K562 (cell line): Measurements from ENCODE around the gene MED29. TPM values are rescaled to one million over a fixed set of nuclear protein-coding genes. Genes with fewer than 3 reads are reported as not detected.

ENCODE experiments used
- E2F5 ChIP-seq: sonication (generic); formaldehyde crosslinking; IDR thresholded peaks from 2 replicates; pipeline ENCODE4 v1.8.0; 2022; ENCODE audit warnings: mild to moderate bottlenecking, missing genetic modification reagents
- FOXJ3 ChIP-seq: sonication (generic); formaldehyde crosslinking; IDR thresholded peaks from 2 replicates; pipeline ENCODE4 v1.4.0; 2020; ENCODE audit warnings: mild to moderate bottlenecking, missing genetic modification reagents
- HDAC2 ChIP-seq: fragments of 450-650 bp; IDR thresholded peaks from 2 replicates; pipeline ENCODE4 v1.6.1; 2016; ENCODE audit warnings: mild to moderate bottlenecking
- KDM5B ChIP-seq: fragments of 200-600 bp; sonication (generic); IDR thresholded peaks from 2 replicates; pipeline ENCODE4 v1.6.1; 2012; ENCODE audit warnings: low read depth, mild to moderate bottlenecking, moderate library complexity, low read length, control low read depth, inconsistent platforms; ENCODE audit not compliant: insufficient replicate concordance
- MCM3 ChIP-seq: fragments of 450-650 bp; IDR thresholded peaks from 2 replicates; pipeline ENCODE4 v1.6.1; 2016
- PHTF2 ChIP-seq: fragments of 250-450 bp; sonication (Bioruptor Pico); IDR thresholded peaks from 2 replicates; pipeline ENCODE4 v1.5.0; 2021; ENCODE audit warnings: mild to moderate bottlenecking
- RHOXF2B ChIP-seq: fragments of 250-450 bp; sonication (Bioruptor Pico); conservative IDR thresholded peaks from 2 replicates; pipeline ENCODE4 v1.5.1; 2021
- THRB ChIP-seq: fragments of 450-650 bp; formaldehyde crosslinking; conservative IDR thresholded peaks from 2 replicates; pipeline ENCODE4 v1.4.0; 2022; ENCODE audit warnings: mild to moderate bottlenecking, missing genetic modification characterization
- ZBTB49 ChIP-seq: sonication (generic); formaldehyde crosslinking; IDR thresholded peaks from 2 replicates; pipeline ENCODE4 v1.8.0; 2022; ENCODE audit warnings: missing genetic modification reagents, mild to moderate bottlenecking, borderline replicate concordance
- ZNF263 ChIP-seq: sonication (generic); formaldehyde crosslinking; IDR thresholded peaks from 2 replicates; pipeline ENCODE4 v1.8.0; 2022; ENCODE audit warnings: mild to moderate bottlenecking, missing genetic modification reagents, borderline replicate concordance
- ZNF318 ChIP-seq, 2 experiments: fragments of 450-650 bp; IDR thresholded peaks; 2 replicates each; pipeline ENCODE4 v1.6.1; 2016; ENCODE audit warnings: mild to moderate bottlenecking in 2 of 2, borderline replicate concordance in 1 of 2, low read depth in 1 of 2, moderate library complexity in 1 of 2
- ZNF449 ChIP-seq: fragments of 250-450 bp; sonication (Bioruptor Pico); IDR thresholded peaks from 2 replicates; pipeline ENCODE4 v1.8.0; 2022; ENCODE audit warnings: moderate library complexity, mild to moderate bottlenecking, inconsistent platforms
- polyA plus RNA-seq, 8 experiments: library from polyadenylated mRNA; depleted of rRNA in 4 of 8; stranded (reverse) in 5 of 8; unstranded in 3 of 8; fragments of >200 nt; fragmentation: Nextera tagmentation in 2 of 8; fragmentation: Illumina TruSeq in 1 of 8; extraction: Ambion mirVana in 2 of 8; extraction: Trizol in 1 of 8; gene quantifications; 2 replicates each; pipeline versions ENCODE4 v1.2.1 to v1.2.3, GENCODE V29; 2011 to 2014; ENCODE audit warnings: inconsistent platforms in 1 of 8, missing spikeins in 1 of 8
- total RNA-seq, 7 experiments: library from RNA; depleted of rRNA in 6 of 7; stranded (reverse); fragments of >200 nt in 6 of 7; fragmentation: Illumina TruSeq in 2 of 7; extraction: Trizol in 2 of 7; gene quantifications; 2 replicates each; pipeline versions ENCODE4 v1.2.1 to v1.2.3, GENCODE V29; 2011 to 2021; ENCODE audit warnings: low replicate concordance in 1 of 7

The MED29 gene
- total and polyA plus RNA-seq, 9 of the 15 experiments (the other 6 are each of a cell fraction or from before 2014, with no cell fraction given): 1.8 to 22.6 (median 12.4) TPM

GRCh38 chr19:39390751-39391437 lies at the start of gene MED29, which contains the start of gene PAF1 (continued):
- TF ChIP-seq ZNF449 (CRISPR knock-in tag) (no peak), THRB (CRISPR knock-in tag) (0 out of 2 replicates have a peak, but pooled peaks have one; percentile 11), ZNF263 (CRISPR knock-in tag) (peak; percentile 70; the same call in 1 of the 2 replicates), MCM3 (no peak), HDAC2 (no peak), ZNF318 (IDR thresholded peaks at IDR 0.05; ENCODE audit: borderline replicate concordance in 1 of 2, low read depth in 1 of 2) (no peak), RHOXF2B (CRISPR knock-in tag) (0 out of 2 replicates have a peak, but pooled peaks have one; percentile 18), ZBTB49 (no peak; the same call in 1 of the 2 replicates), KDM5B (peak; percentile 97), PHTF2 (CRISPR knock-in tag) (no peak), E2F5 (CRISPR knock-in tag) (no peak), FOXJ3 (CRISPR knock-in tag) (no peak)
